IPS-18a (cell line): ENCODE results near the gene SFT2D1.
"Not testable (repeated sequence)": the region's sequence is repeated elsewhere in the genome, so short reads cannot be mapped to it uniquely, and the experiment has no call there.

Source experiments
- H3K27ac ChIP-seq: one replicate; pipeline ENCODE4 v1.5.1; 2013; ENCODE audit warnings: low read length
- H3K27me3 ChIP-seq: one replicate; pipeline ENCODE4 v1.6.1; 2013; ENCODE audit warnings: mild to moderate bottlenecking, low read length; ENCODE audit not compliant: control insufficient read depth, insufficient read depth
- H3K36me3 ChIP-seq: one replicate; pipeline ENCODE4 v1.6.1; 2013; ENCODE audit warnings: low read depth, low read length; ENCODE audit not compliant: control insufficient read depth
- H3K4me1 ChIP-seq: one replicate; pipeline ENCODE4 v1.6.1; 2013; ENCODE audit warnings: low read depth, low read length; ENCODE audit not compliant: control insufficient read depth
- H3K4me3 ChIP-seq: one replicate; pipeline ENCODE4 v1.5.1; 2013; ENCODE audit warnings: low read length
- H3K9ac ChIP-seq: one replicate; pipeline ENCODE4 v1.6.1; 2013; ENCODE audit warnings: mild to moderate bottlenecking, low read length, moderate library complexity
- H3K9me3 ChIP-seq: one replicate; pipeline ENCODE4 v1.6.1; 2013; ENCODE audit warnings: low read depth, low read length; ENCODE audit not compliant: control insufficient read depth

The SFT2D1 gene

GRCh38 chr6:166345672-166346071 is 3.3 kb upstream of the SFT2D1 start:
- not testable (repeated sequence) for H3K9ac ChIP-seq, H3K4me3 ChIP-seq, H3K27me3 ChIP-seq

GRCh38 chr6:166344921-166345320 is 2.6 kb upstream of the SFT2D1 start:
- H3K9ac ChIP-seq, H3K4me1 ChIP-seq, H3K9me3 ChIP-seq, H3K27ac ChIP-seq, H3K27me3 ChIP-seq, H3K36me3 ChIP-seq, H3K4me3 ChIP-seq: not testable (repeated sequence)

More at GRCh38 chr6:166345672-166346071, 3.3 kb upstream of the SFT2D1 start:
- not testable (repeated sequence) for H3K9me3 ChIP-seq, H3K27ac ChIP-seq, H3K36me3 ChIP-seq, H3K4me1 ChIP-seq

GRCh38 chr6:166344240-166344639 is 1.9 kb upstream of the SFT2D1 start:
- no peak overlapping the region for H3K4me3 ChIP-seq
- H3K27ac ChIP-seq: no peak overlapping the region
- no peak overlapping the region for H3K9ac ChIP-seq
- peaks cover 10% of the 10 kb centered on the region for H3K4me1 ChIP-seq
- H3K27me3 ChIP-seq: no peaks in the 10 kb centered on the region
- no peaks in the 10 kb centered on the region for H3K9me3 ChIP-seq
- no peaks in the 10 kb centered on the region for H3K36me3 ChIP-seq

- Histone ChIP-seq H3K36me3 (no peaks in the 10 kb centered on the region), H3K4me1 (peaks cover 10% of the 10 kb centered on the region), H3K9ac (peak overlapping the region; percentile 80), H3K4me3 (peak overlapping the region; percentile 92), H3K27ac (peak overlapping the region; percentile 37), H3K9me3 (no peaks in the 10 kb centered on the region), H3K27me3 (no peaks in the 10 kb centered on the region)
Observed at GRCh38 chr6:166343150-166343487, 774 bp upstream of the SFT2D1 start.

GRCh38 chr6:166341977-166342348 is 382 bp downstream of the SFT2D1 start:
- peaks cover 10% of the 10 kb centered on the region for H3K4me1 ChIP-seq
- peaks cover 9% of the 10 kb centered on the region for H3K36me3 ChIP-seq
- H3K27ac ChIP-seq: no peak overlapping the region

GRCh38 chr6:166341464-166341863 is 881 bp downstream of the SFT2D1 start:
- peak overlapping the region; percentile 92 for H3K4me3 ChIP-seq
- peak overlapping the region; percentile 80 for H3K9ac ChIP-seq
- no peak overlapping the region for H3K27ac ChIP-seq
- H3K36me3 ChIP-seq: peaks cover 14% of the 10 kb centered on the region
- H3K27me3 ChIP-seq: no peaks in the 10 kb centered on the region
- no peaks in the 10 kb centered on the region for H3K9me3 ChIP-seq
- H3K4me1 ChIP-seq: peaks cover 10% of the 10 kb centered on the region

More at GRCh38 chr6:166341977-166342348, 382 bp downstream of the SFT2D1 start:
- Histone ChIP-seq H3K9ac (peak overlapping the region; percentile 80), H3K27me3 (no peaks in the 10 kb centered on the region), H3K9me3 (no peaks in the 10 kb centered on the region), H3K4me3 (peak overlapping the region; percentile 92)

- peaks cover 10% of the 10 kb centered on the region for H3K4me1 ChIP-seq
- no peak overlapping the region for H3K9ac ChIP-seq
- no peaks in the 10 kb centered on the region for H3K9me3 ChIP-seq
- peaks cover 17% of the 10 kb centered on the region for H3K36me3 ChIP-seq
- H3K27me3 ChIP-seq: no peaks in the 10 kb centered on the region
- H3K27ac ChIP-seq: no peak overlapping the region
- no peak overlapping the region for H3K4me3 ChIP-seq
Observed at GRCh38 chr6:166338854-166339253, 3.5 kb downstream of the SFT2D1 start.

GRCh38 chr6:166336847-166337246 is 5.5 kb downstream of the SFT2D1 start:
- Histone ChIP-seq H3K27ac (no peak overlapping the region), H3K36me3 (peaks cover 17% of the 10 kb centered on the region)

GRCh38 chr6:166335378-166336302 is 6.7 kb downstream of the SFT2D1 start:
- H3K27me3 ChIP-seq: no peaks in the 10 kb centered on the region
- H3K4me3 ChIP-seq: no peak overlapping the region
- H3K9me3 ChIP-seq: no peaks in the 10 kb centered on the region
- peaks cover 17% of the 10 kb centered on the region for H3K36me3 ChIP-seq
- peaks cover 16% of the 10 kb centered on the region for H3K4me1 ChIP-seq
- H3K27ac ChIP-seq: no peak overlapping the region
- H3K9ac ChIP-seq: no peak overlapping the region

More at GRCh38 chr6:166336847-166337246, 5.5 kb downstream of the SFT2D1 start:
- Histone ChIP-seq H3K9me3 (no peaks in the 10 kb centered on the region), H3K4me3 (no peak overlapping the region), H3K4me1 (peaks cover 7% of the 10 kb centered on the region), H3K9ac (no peak overlapping the region), H3K27me3 (no peaks in the 10 kb centered on the region)

- Histone ChIP-seq H3K4me1 (peaks cover 20% of the 10 kb centered on the region), H3K27me3 (no peaks in the 10 kb centered on the region), H3K36me3 (peaks cover 17% of the 10 kb centered on the region), H3K9ac (no peak overlapping the region), H3K9me3 (no peaks in the 10 kb centered on the region), H3K27ac (no peak overlapping the region), H3K4me3 (no peak overlapping the region)
Observed at GRCh38 chr6:166334878-166335277, 7.5 kb downstream of the SFT2D1 start.

GRCh38 chr6:166333172-166333995 is 9.0 kb downstream of the SFT2D1 start:
- H3K9ac ChIP-seq: no peak overlapping the region
- H3K9me3 ChIP-seq: no peaks in the 10 kb centered on the region
- no peaks in the 10 kb centered on the region for H3K27me3 ChIP-seq
- peaks cover 24% of the 10 kb centered on the region for H3K4me1 ChIP-seq
- no peak overlapping the region for H3K27ac ChIP-seq
- H3K36me3 ChIP-seq: peaks cover 17% of the 10 kb centered on the region
- H3K4me3 ChIP-seq: no peak overlapping the region
